Glomerular visceral epithelial cell (primary cell): Measurements from ENCODE around the gene NFAT5.
A peak's percentile ranks its signal among the peaks of the same experiment; 100 is the strongest.
"Not testable (repeated sequence)": the region's sequence is repeated elsewhere in the genome, so short reads cannot be mapped to it uniquely, and the experiment has no call there.

Experiments used
- DNase-seq: peaks from one replicate; pipeline ENCODE4 v3.0.0-alpha.2; 2016; ENCODE audit errors: extremely low spot score

The NFAT5 gene

GRCh38 chr16:69596801-69597200 lies 31.0 kb downstream of the NFAT5 start:
- no peak for DNase-seq

GRCh38 chr16:69598045-69598444 lies 32.3 kb downstream of the NFAT5 start:
- no peak for DNase-seq

- DNase-seq = no peak
Measured at GRCh38 chr16:69599731-69600130, 34.0 kb downstream of the NFAT5 start.

- DNase-seq = no peak
Measured at GRCh38 chr16:69600202-69600601, 34.4 kb downstream of the NFAT5 start.

- no peak for DNase-seq
Measured at GRCh38 chr16:69601250-69601649, 35.5 kb downstream of the NFAT5 start.

- no peak for DNase-seq
Measured at GRCh38 chr16:69606985-69607384, 41.2 kb downstream of the NFAT5 start.

GRCh38 chr16:69607674-69608073 lies 41.9 kb downstream of the NFAT5 start:
- no peak for DNase-seq

GRCh38 chr16:69610356-69610755 lies 44.6 kb downstream of the NFAT5 start:
- no peak for DNase-seq

GRCh38 chr16:69611103-69611640 lies 45.4 kb downstream of the NFAT5 start:
- no peak for DNase-seq

- peak; percentile 35 for DNase-seq
Measured at GRCh38 chr16:69613378-69614154, 47.8 kb downstream of the NFAT5 start.

GRCh38 chr16:69615528-69615927 lies 49.8 kb downstream of the NFAT5 start:
- no peak for DNase-seq

GRCh38 chr16:69616082-69616481 lies 50.3 kb downstream of the NFAT5 start:
- no peak for DNase-seq

GRCh38 chr16:69618307-69618706 lies 52.5 kb downstream of the NFAT5 start:
- no peak for DNase-seq

- no peak for DNase-seq
Measured at GRCh38 chr16:69618721-69619120, 53.0 kb downstream of the NFAT5 start.

GRCh38 chr16:69619514-69619913 lies 53.7 kb downstream of the NFAT5 start:
- DNase-seq = no peak

- DNase-seq = no peak
Measured at GRCh38 chr16:69620573-69620972, 54.8 kb downstream of the NFAT5 start.

GRCh38 chr16:69621225-69621624 lies 55.5 kb downstream of the NFAT5 start:
- no peak for DNase-seq

GRCh38 chr16:69626256-69626655 lies 60.5 kb downstream of the NFAT5 start:
- no peak for DNase-seq

- DNase-seq = no peak
Measured at GRCh38 chr16:69632828-69633227, 67.1 kb downstream of the NFAT5 start.

GRCh38 chr16:69633375-69633774 lies 67.6 kb downstream of the NFAT5 start:
- no peak for DNase-seq

- not testable (repeated sequence) for DNase-seq
Measured at GRCh38 chr16:69636563-69637146, 70.9 kb downstream of the NFAT5 start.

- DNase-seq = not testable (repeated sequence)
Measured at GRCh38 chr16:69637206-69637865, 71.6 kb downstream of the NFAT5 start.

GRCh38 chr16:69643997-69644396 lies 78.2 kb downstream of the NFAT5 start:
- DNase-seq = not testable (repeated sequence)
